A673 (cell line): Measurements from ENCODE around the gene ANKRD36. TPM values are rescaled to one million over a fixed set of nuclear protein-coding genes. Genes with fewer than 3 reads are reported as not detected.
"Not testable (repeated sequence)": the region's sequence is repeated elsewhere in the genome, so short reads cannot be mapped to it uniquely, and the experiment has no call there.

ENCODE experiments used
- BruUV-seq: library from RNA; stranded (reverse); fragments of 400-500 nt; replicated peaks from 2 replicates; lab custom pipeline; 2021; lab: Mats Ljungman, UMichigan
- CTCF ChIA-PET: fragments of 300-600 bp; sonication (Branson Sonifier 250); formaldehyde crosslinking; loops from one replicate; lab custom pipeline; 2022; ENCODE audit warnings: antibody characterized with exemption; lab: Charles Lee
- POLR2A ChIA-PET: fragments of 300-600 bp; sonication (Branson Sonifier 250); formaldehyde crosslinking; loops from one replicate; lab custom pipeline; 2022; ENCODE audit warnings: antibody characterized with exemption; ENCODE audit not compliant: low non-redundant PET; lab: Charles Lee
- DNase-seq: peaks from one replicate; pipeline ENCODE4 v3.0.0-alpha.2; 2015; ENCODE audit warnings: low spot score
- H3K27ac ChIP-seq: fragments of 200-600 bp; sonication (generic); 2 replicates; pipeline ENCODE4 v1.5.1; 2016; ENCODE audit warnings: mixed run types, low read depth, mild to moderate bottlenecking, mixed read lengths, antibody characterized with exemption, low read length; ENCODE audit not compliant: poor library complexity, severe bottlenecking
- H3K27me3 ChIP-seq: fragments of 200-600 bp; sonication (generic); replicated peaks from 2 replicates; pipeline ENCODE4 v1.6.1; 2017; ENCODE audit warnings: mixed run types, low read depth, mild to moderate bottlenecking, mixed read lengths, antibody characterized with exemption, low read length; ENCODE audit not compliant: insufficient read depth, poor library complexity
- H3K36me3 ChIP-seq: fragments of 200-600 bp; sonication (generic); 2 replicates; pipeline ENCODE4 v1.6.1; 2016; ENCODE audit warnings: mixed run types, mild to moderate bottlenecking, mixed read lengths, antibody characterized with exemption, low read length; ENCODE audit not compliant: insufficient read depth, poor library complexity, severe bottlenecking
- H3K4me1 ChIP-seq: fragments of 200-600 bp; sonication (generic); 2 replicates; pipeline ENCODE4 v1.6.1; 2017; ENCODE audit warnings: mixed run types, mild to moderate bottlenecking, mixed read lengths, antibody characterized with exemption, low read length; ENCODE audit not compliant: insufficient read depth, poor library complexity, severe bottlenecking
- H3K4me3 ChIP-seq: fragments of 200-600 bp; sonication (generic); 2 replicates; pipeline ENCODE4 v1.5.1; 2016; ENCODE audit warnings: low read depth, mixed run types, mild to moderate bottlenecking, mixed read lengths, low read length; ENCODE audit not compliant: poor library complexity, severe bottlenecking
- H3K9me3 ChIP-seq: fragments of 200-600 bp; sonication (generic); 2 replicates; pipeline ENCODE4 v1.6.1; 2016; ENCODE audit warnings: mixed run types, low read depth, mild to moderate bottlenecking, mixed read lengths, antibody characterized with exemption, low read length; ENCODE audit not compliant: poor library complexity, severe bottlenecking
- CTCF ChIP-seq: fragments of 300-800, 200-600 bp; sonication (generic); conservative IDR thresholded peaks from 2 replicates; pipeline ENCODE4 v1.5.1; 2017; ENCODE audit warnings: low read depth, mild to moderate bottlenecking, antibody characterized with exemption, low read length, moderate library complexity, mixed read lengths
- intact Hi-C: fragments of 100-400 bp; cut with micrococcal nuclease; formaldehyde crosslinking; loops from one replicate; pipeline ENCODE4 v1.10.0; 2022; ENCODE audit not compliant: unreplicated experiment
- total RNA-seq: library from RNA; stranded (reverse); gene quantifications from 2 replicates; pipeline ENCODE4 v1.2.3, GENCODE V29; 2021

The ANKRD36 gene
- total RNA-seq, 1 experiment from 2014 or later = 19.6 TPM

GRCh38 chr2:97112320-97113049 lies 468 bp upstream of the ANKRD36 start:
- H3K4me1 ChIP-seq, H3K9me3 ChIP-seq, H3K27me3 ChIP-seq, POLR2A ChIA-PET, H3K36me3 ChIP-seq, BruUV-seq: not testable (repeated sequence)
- intact Hi-C loops = loop anchor here (2.0 to 5.0 kb wide), 3 partner anchors 100 to 255 kb away; partner anchors contain the start of gene ANKRD39
- CTCF ChIA-PET = interaction anchor here (0.9 to 1.0 kb wide), 2 partner anchors 100 to 256 kb away, joined by 3 read pairs; no protein-coding TSS in a partner anchor
- DNase-seq = peak; percentile 62
- Histone ChIP-seq H3K4me3 (peak overlapping the region; percentile 61), H3K27ac (peak overlapping the region; percentile 75)
- peak; percentile 75 for TF ChIP-seq CTCF

GRCh38 chr2:97113882-97114255 lies 916 bp downstream of the ANKRD36 start:
- H3K4me1 ChIP-seq, H3K9me3 ChIP-seq, H3K36me3 ChIP-seq, CTCF ChIA-PET, H3K27me3 ChIP-seq, DNase-seq, POLR2A ChIA-PET, BruUV-seq: not testable (repeated sequence)
- Histone ChIP-seq H3K27ac (peak overlapping the region; percentile 68), H3K4me3 (peak overlapping the region; percentile 61)
- intact Hi-C loops = loop anchor here (2.0 to 5.0 kb wide), 3 partner anchors 102 to 257 kb away; partner anchors contain the start of gene ANKRD39

GRCh38 chr2:97129090-97129489 lies 16.1 kb downstream of the ANKRD36 start:
- H3K4me1 ChIP-seq, POLR2A ChIA-PET, H3K4me3 ChIP-seq, H3K27me3 ChIP-seq, CTCF ChIA-PET, H3K9me3 ChIP-seq, DNase-seq, H3K27ac ChIP-seq, BruUV-seq, H3K36me3 ChIP-seq, intact Hi-C loops: not testable (repeated sequence)

- DNase-seq, H3K4me3 ChIP-seq, H3K9me3 ChIP-seq, BruUV-seq, CTCF ChIA-PET, H3K4me1 ChIP-seq, POLR2A ChIA-PET, H3K27ac ChIP-seq, H3K36me3 ChIP-seq, H3K27me3 ChIP-seq, intact Hi-C loops: not testable (repeated sequence)
These were observed 31.1 kb downstream of the ANKRD36 start for GRCh38 chr2:97144016-97144415.

GRCh38 chr2:97166548-97166947 lies 53.6 kb downstream of the ANKRD36 start:
- intact Hi-C loops, DNase-seq, H3K36me3 ChIP-seq, H3K4me1 ChIP-seq, BruUV-seq, H3K27ac ChIP-seq, POLR2A ChIA-PET, CTCF ChIA-PET, H3K9me3 ChIP-seq, H3K27me3 ChIP-seq, H3K4me3 ChIP-seq: not testable (repeated sequence)

- intact Hi-C loops, H3K9me3 ChIP-seq, H3K4me3 ChIP-seq, H3K36me3 ChIP-seq, H3K27me3 ChIP-seq, DNase-seq, H3K27ac ChIP-seq, H3K4me1 ChIP-seq, CTCF ChIA-PET, BruUV-seq, POLR2A ChIA-PET: not testable (repeated sequence)
These were observed 55.0 kb downstream of the ANKRD36 start for GRCh38 chr2:97167938-97168337.

- CTCF ChIA-PET, H3K9me3 ChIP-seq: not testable (repeated sequence)
These were observed 55.6 kb downstream of the ANKRD36 start for GRCh38 chr2:97168583-97168982.

More at GRCh38 chr2:97168583-97168982, 55.6 kb downstream of the ANKRD36 start:
- POLR2A ChIA-PET, H3K27ac ChIP-seq, H3K4me3 ChIP-seq, H3K36me3 ChIP-seq, H3K27me3 ChIP-seq, intact Hi-C loops, H3K4me1 ChIP-seq, DNase-seq, BruUV-seq: not testable (repeated sequence)
